ENCODE results near the gene FBXO27. TPM values are rescaled to one million over a fixed set of nuclear protein-coding genes. Genes with fewer than 3 reads are reported as not detected.

FBXO27 gene
- total and polyA plus RNA-seq, 12 donors, result 2.3 to 40.5 (median 17.6) TPM

GRCh38 chr19:39030854-39031367 lies 1.4 kb downstream of the FBXO27 start:
- no peak for TF ChIP-seq CTCF (IDR thresholded peaks at IDR 0.05)
- Histone ChIP-seq H3K27ac (peak overlapping the region in 5 of 10 donors; percentile 8 to 87 (median 68)), H3K4me3 (peak overlapping the region in 9 of 10 donors; percentile 35 to 77 (median 66)), H3K27me3 (peaks cover 5 to 39% (median 22%) of the 10 kb centered on the region in 7 donors), H3K36me3 (peaks cover 0 to 21% (median 0%) of the 10 kb centered on the region in 9 donors), H3K9me3 (no peaks in the 10 kb centered on the region), H3K4me1 (peaks cover 0 to 29% (median 11%) of the 10 kb centered on the region in 9 donors)
- WGBS, 2 donors, result 13 to 21% methylated on average over 11 of the region's 11 CpGs
- ATAC-seq (peak in 5 of 8 donors; percentile 3 to 47 (median 9)), DNase-seq (no peak)
- intact Hi-C loops (cut with DNase I), result no loop called here

DNA sequence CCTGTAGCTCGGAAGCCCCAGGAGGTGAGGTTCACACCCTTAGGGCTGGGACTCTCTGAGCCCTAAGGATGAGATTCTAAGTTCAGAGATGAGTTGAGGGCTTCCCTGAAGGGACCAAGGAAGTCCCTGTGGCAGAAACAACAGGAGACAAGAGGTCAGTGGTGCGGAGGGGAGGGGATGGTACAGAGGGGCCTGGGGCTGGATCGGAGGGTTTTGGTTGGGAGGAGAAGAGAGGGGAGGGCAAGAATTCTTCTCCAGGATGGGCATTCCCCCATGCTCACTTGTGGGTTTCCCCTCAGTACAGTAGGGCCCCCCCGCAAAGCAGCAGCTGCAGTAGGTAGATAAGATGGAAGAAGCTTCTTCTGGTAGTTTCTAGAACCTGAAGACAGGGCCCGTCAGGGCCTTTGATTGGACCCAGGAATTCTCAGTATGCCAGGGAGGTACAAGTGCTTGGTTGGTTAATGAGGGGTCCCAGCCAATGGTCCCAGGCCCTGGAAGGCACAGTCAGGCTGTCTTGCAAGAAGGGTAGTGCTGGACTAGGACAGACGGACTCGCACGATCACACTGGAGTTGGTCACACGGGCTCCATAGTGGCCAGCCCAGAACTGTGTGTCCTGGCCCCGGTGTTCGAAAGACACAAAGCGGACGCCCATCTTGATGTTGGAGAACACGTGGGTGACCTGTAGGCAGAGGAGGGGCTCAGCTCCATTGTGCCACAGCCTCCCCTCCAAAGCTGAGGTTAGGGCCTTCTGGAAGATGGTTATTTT lies 7.3 kb downstream of the FBXO27 start:
- no peak for DNase-seq
- 90 to 91% methylated on average over 14 of the region's 14 CpGs for WGBS, 2 donors
- no peak for ATAC-seq
- intact Hi-C loops (cut with DNase I), result no loop called here
- no peak for TF ChIP-seq CTCF (IDR thresholded peaks at IDR 0.05)
- Histone ChIP-seq H3K36me3 (peaks cover 0 to 25% (median 0%) of the 10 kb centered on the region in 9 donors), H3K27ac (no peak overlapping the region), H3K27me3 (peaks cover 0 to 10% (median 3%) of the 10 kb centered on the region in 7 donors), H3K9me3 (no peaks in the 10 kb centered on the region), H3K4me1 (peaks cover 0 to 2% (median 0%) of the 10 kb centered on the region in 9 donors), H3K4me3 (no peak overlapping the region)

DNA sequence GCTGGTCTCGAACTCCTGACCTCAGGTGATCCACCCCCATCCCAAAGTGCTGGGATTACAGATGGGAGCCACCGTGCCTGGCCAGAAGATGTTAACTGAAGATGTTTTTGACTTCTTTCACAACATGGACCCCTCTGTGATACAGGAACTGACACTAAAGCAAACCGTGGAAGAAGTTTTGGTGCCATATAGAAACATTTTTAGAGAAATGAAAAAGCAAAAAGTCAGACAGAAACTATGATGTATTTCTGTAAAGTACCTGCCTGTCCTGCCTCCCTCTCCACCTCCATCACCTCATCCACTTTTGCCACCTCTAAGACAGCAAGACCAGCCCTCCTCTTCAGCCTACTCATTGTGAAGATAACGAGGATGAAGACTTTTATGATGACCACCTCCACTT lies 11.3 kb downstream of the FBXO27 start:
- no peaks in the 10 kb centered on the region for H3K27me3 ChIP-seq
- DNase-seq, result no peak
- no peaks in the 10 kb centered on the region for H3K4me1 ChIP-seq
- 82 to 90% methylated on average over 4 of the region's 4 CpGs for WGBS, 2 donors
- H3K9me3 ChIP-seq, result no peaks in the 10 kb centered on the region
- ATAC-seq, result no peak
- no peak overlapping the region for H3K4me3 ChIP-seq
- no peak overlapping the region for H3K27ac ChIP-seq
- H3K36me3 ChIP-seq, result peaks cover 0 to 9% (median 0%) of the 10 kb centered on the region in 9 donors
- intact Hi-C loops (cut with DNase I), result no loop called here
- no peak for TF ChIP-seq CTCF (IDR thresholded peaks at IDR 0.05)

- DNase-seq (no peak), ATAC-seq (no peak)
- intact Hi-C loops (cut with DNase I), result no loop called here
- 92 to 94% methylated on average over 4 of the region's 4 CpGs for WGBS, 2 donors
- Histone ChIP-seq H3K9me3 (no peaks in the 10 kb centered on the region), H3K27me3 (no peaks in the 10 kb centered on the region), H3K27ac (no peak overlapping the region), H3K4me1 (no peaks in the 10 kb centered on the region), H3K36me3 (no peaks in the 10 kb centered on the region), H3K4me3 (no peak overlapping the region)
- no peak for TF ChIP-seq CTCF (IDR thresholded peaks at IDR 0.05)
Observed at GRCh38 chr19:39017646-39018045, 14.7 kb downstream of the FBXO27 start.

Measured in heart right ventricle (tissue), 16 donors.